ENCODE data around the gene SLC25A18. TPM values are rescaled to one million over a fixed set of nuclear protein-coding genes. Genes with fewer than 3 reads are reported as not detected.
A peak's percentile ranks its signal among the peaks of the same experiment; 100 is the strongest.

The SLC25A18 gene
- total RNA-seq, 1 experiment from 2014 or later, result 3.9 TPM

- in situ Hi-C loops (cut with HindIII; ENCODE audit: low pct_unique_long_range_greater_than_20kb, low sequenced_read_pairs), result no loop called here
Observed at GRCh38 chr22:17587629-17588028, 24.3 kb downstream of the SLC25A18 start.

DNA sequence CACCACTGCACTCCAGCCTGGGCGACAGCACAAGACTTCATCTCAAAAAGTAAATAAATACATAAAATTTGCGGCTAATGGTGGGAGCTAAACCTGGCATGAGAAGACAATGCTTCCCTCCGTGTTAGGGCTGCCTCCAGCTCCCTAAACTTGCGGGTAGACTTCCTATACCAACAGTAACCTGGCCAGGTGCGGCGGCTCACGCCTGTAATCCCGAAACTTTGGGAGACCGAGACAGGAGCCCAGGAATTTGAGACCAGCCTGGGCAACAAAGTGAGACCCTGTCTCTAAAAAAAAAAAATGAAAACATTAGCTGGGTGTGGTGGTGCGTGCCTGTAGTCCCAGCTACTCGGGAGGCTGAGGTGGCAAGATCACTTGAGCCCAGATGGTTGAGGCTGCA is 25.3 kb downstream of the SLC25A18 start:
- in situ Hi-C loops (cut with HindIII; ENCODE audit: low pct_unique_long_range_greater_than_20kb, low sequenced_read_pairs), result no loop called here
- no peak overlapping the region for H3K27ac ChIP-seq (ENCODE audit: low read length)
- intact Hi-C loops (cut with micrococcal nuclease; ENCODE audit: unreplicated experiment), result no loop called here
- H3K36me3 ChIP-seq (ENCODE audit: control insufficient read depth, insufficient read depth, low read length), result peaks cover 8% of the 10 kb centered on the region
- ChIA-PET POLR2A (interaction anchor here (0.8 kb wide), 1 partner anchor 8 kb away, joined by 3 read pairs; no protein-coding TSS in a partner anchor), CTCF (no interaction called here)
- no TSS peak for BruUV-seq (replicated peaks)
- H3K4me1 ChIP-seq (ENCODE audit: control insufficient read depth, insufficient read depth, low read length), result no peaks in the 10 kb centered on the region
- no peak overlapping the region for H3K4me3 ChIP-seq (ENCODE audit: low read depth in 2 of 2, low read length in 2 of 2)
- H3K27me3 ChIP-seq (ENCODE audit: control insufficient read depth, insufficient read depth, low read length), result no peaks in the 10 kb centered on the region
- 0 out of 2 replicates have a peak, but pooled peaks have one; percentile 29 for ATAC-seq
- DNase-seq (ENCODE audit: low read depth, low spot score), result no peak
- no peak for TF ChIP-seq TCF7L2 (IDR thresholded peaks at IDR 0.05; ENCODE audit: low read depth, low read length)
- TF ChIP-seq SIN3A (IDR thresholded peaks at IDR 0.05; ENCODE audit: borderline replicate concordance, insufficient read depth, low read depth, low read length), result no peak
- TF ChIP-seq POLR2AphosphoS5 (IDR thresholded peaks at IDR 0.05; ENCODE audit: low read depth, low read length), result no peak
- no peak for TF ChIP-seq REST (IDR thresholded peaks at IDR 0.05; ENCODE audit: insufficient read depth in 1 of 2, low read depth in 2 of 2, low read length in 1 of 2)
- no peak for TF ChIP-seq CTCF (IDR thresholded peaks at IDR 0.05)
- no peaks in the 10 kb centered on the region for H3K9me3 ChIP-seq (ENCODE audit: control insufficient read depth, insufficient read depth, low read depth, low read length)

More at GRCh38 chr22:17587629-17588028, 24.3 kb downstream of the SLC25A18 start:
- BruUV-seq (replicated peaks), result no TSS peak
- DNase-seq (ENCODE audit: low read depth, low spot score), result no peak
- TF ChIP-seq SIN3A (IDR thresholded peaks at IDR 0.05; ENCODE audit: borderline replicate concordance, insufficient read depth, low read depth, low read length), result no peak
- no peak for TF ChIP-seq TCF7L2 (IDR thresholded peaks at IDR 0.05; ENCODE audit: low read depth, low read length)
- no peak for TF ChIP-seq POLR2AphosphoS5 (IDR thresholded peaks at IDR 0.05; ENCODE audit: low read depth, low read length)
- no peak for TF ChIP-seq REST (IDR thresholded peaks at IDR 0.05; ENCODE audit: insufficient read depth in 1 of 2, low read depth in 2 of 2, low read length in 1 of 2)
- TF ChIP-seq CTCF (IDR thresholded peaks at IDR 0.05), result no peak
- H3K4me1 ChIP-seq (ENCODE audit: control insufficient read depth, insufficient read depth, low read length), result no peaks in the 10 kb centered on the region
- intact Hi-C loops (cut with micrococcal nuclease; ENCODE audit: unreplicated experiment), result no loop called here
- peaks cover 8% of the 10 kb centered on the region; the same call in 1 of the 2 replicates for H3K36me3 ChIP-seq (ENCODE audit: control insufficient read depth, insufficient read depth, low read length)
- no peaks in the 10 kb centered on the region for H3K27me3 ChIP-seq (ENCODE audit: control insufficient read depth, insufficient read depth, low read length)
- H3K27ac ChIP-seq (ENCODE audit: low read length), result no peak overlapping the region
- CTCF ChIA-PET, result no interaction called here
- no peak overlapping the region for H3K4me3 ChIP-seq (ENCODE audit: low read depth in 2 of 2, low read length in 2 of 2)
- ATAC-seq, result no peak
- H3K9me3 ChIP-seq (ENCODE audit: control insufficient read depth, insufficient read depth, low read depth, low read length), result no peaks in the 10 kb centered on the region
- POLR2A ChIA-PET, result no interaction called here

Measured in Panc1 (cell line).